NB4 (cell line): ENCODE data around the gene IRS2.

Source experiments
- DNase-seq: peaks from one replicate; pipeline ENCODE4 v3.0.0; 2010; ENCODE audit warnings: low read depth
- H3K4me3 ChIP-seq: one replicate; pipeline ENCODE4 v1.5.1; 2011; ENCODE audit warnings: mild to moderate bottlenecking, low read depth, low read length, moderate library complexity
- MYC ChIP-seq: IDR thresholded peaks from 2 replicates; pipeline ENCODE4 v1.6.1; 2011; ENCODE audit warnings: low read depth, low read length
- POLR2A ChIP-seq: IDR thresholded peaks from 2 replicates; pipeline ENCODE4 v1.6.1; 2011; ENCODE audit warnings: mild to moderate bottlenecking; ENCODE audit not compliant: insufficient read length; ENCODE audit errors: extremely low read depth
- TF ChIP-seq, protein P1 (sequence below): IDR thresholded peaks from one replicate; pipeline ENCODE4 v1.5.1; 2012; ENCODE audit warnings: low read depth, low read length
- TF ChIP-seq, protein P2 (sequence below): IDR thresholded peaks from 2 replicates; pipeline ENCODE4 v1.6.1; 2011; ENCODE audit warnings: low read depth, low read length

Gene IRS2

GRCh38 chr13:109782823-109783431 is 3.5 kb downstream of the IRS2 start:
- TF ChIP-seq MYC = no peak
- H3K4me3 ChIP-seq = peak overlapping the region; percentile 68
- peak; percentile 68 for DNase-seq

GRCh38 chr13:109782066-109782822 is 4.1 kb downstream of the IRS2 start:
- peak; percentile 40; the same call in 1 of the 2 replicates for TF ChIP-seq MYC
- TF ChIP-seq, protein P1, sequence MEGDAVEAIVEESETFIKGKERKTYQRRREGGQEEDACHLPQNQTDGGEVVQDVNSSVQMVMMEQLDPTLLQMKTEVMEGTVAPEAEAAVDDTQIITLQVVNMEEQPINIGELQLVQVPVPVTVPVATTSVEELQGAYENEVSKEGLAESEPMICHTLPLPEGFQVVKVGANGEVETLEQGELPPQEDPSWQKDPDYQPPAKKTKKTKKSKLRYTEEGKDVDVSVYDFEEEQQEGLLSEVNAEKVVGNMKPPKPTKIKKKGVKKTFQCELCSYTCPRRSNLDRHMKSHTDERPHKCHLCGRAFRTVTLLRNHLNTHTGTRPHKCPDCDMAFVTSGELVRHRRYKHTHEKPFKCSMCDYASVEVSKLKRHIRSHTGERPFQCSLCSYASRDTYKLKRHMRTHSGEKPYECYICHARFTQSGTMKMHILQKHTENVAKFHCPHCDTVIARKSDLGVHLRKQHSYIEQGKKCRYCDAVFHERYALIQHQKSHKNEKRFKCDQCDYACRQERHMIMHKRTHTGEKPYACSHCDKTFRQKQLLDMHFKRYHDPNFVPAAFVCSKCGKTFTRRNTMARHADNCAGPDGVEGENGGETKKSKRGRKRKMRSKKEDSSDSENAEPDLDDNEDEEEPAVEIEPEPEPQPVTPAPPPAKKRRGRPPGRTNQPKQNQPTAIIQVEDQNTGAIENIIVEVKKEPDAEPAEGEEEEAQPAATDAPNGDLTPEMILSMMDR = no peak
- peak; percentile 5 for TF ChIP-seq POLR2A
- H3K4me3 ChIP-seq = peak overlapping the region; percentile 68
- peak; percentile 80 for DNase-seq

- peak; percentile 69 for DNase-seq
- peak overlapping the region; percentile 68 for H3K4me3 ChIP-seq
- peak; percentile 17 for TF ChIP-seq POLR2A
- TF ChIP-seq, protein P1 = no peak
- TF ChIP-seq, protein P2, sequence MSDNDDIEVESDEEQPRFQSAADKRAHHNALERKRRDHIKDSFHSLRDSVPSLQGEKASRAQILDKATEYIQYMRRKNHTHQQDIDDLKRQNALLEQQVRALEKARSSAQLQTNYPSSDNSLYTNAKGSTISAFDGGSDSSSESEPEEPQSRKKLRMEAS = no peak
- no peak for TF ChIP-seq MYC
Observed at GRCh38 chr13:109781384-109782065, 4.9 kb downstream of the IRS2 start.

DNA sequence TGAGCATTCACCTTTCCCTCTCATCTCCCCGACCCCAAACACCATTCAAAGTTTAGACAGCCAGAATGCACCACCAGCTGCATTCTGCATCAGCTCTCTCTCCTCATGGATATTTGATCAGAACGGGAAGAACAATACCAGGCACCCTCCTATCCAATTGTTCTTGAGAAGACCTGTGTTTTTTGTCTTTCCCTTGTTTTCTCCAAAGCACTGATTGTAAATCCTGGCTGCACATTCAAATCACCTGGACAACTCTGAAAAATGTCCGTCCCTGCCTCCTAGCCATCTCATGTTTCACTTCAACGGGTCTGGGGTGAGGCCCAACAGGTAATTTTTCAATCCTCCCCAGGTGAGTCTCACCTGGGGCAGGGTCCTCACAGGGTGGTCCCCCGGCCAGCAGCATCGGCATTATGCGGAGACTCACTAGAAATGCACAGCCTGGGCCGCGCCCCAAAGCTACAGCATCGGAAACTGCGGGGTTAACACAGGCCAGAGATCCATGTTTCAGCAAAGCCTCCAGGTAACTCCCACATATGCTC is 5.5 kb downstream of the IRS2 start:
- DNase-seq = no peak
- peak overlapping the region; percentile 68 for H3K4me3 ChIP-seq

DNA sequence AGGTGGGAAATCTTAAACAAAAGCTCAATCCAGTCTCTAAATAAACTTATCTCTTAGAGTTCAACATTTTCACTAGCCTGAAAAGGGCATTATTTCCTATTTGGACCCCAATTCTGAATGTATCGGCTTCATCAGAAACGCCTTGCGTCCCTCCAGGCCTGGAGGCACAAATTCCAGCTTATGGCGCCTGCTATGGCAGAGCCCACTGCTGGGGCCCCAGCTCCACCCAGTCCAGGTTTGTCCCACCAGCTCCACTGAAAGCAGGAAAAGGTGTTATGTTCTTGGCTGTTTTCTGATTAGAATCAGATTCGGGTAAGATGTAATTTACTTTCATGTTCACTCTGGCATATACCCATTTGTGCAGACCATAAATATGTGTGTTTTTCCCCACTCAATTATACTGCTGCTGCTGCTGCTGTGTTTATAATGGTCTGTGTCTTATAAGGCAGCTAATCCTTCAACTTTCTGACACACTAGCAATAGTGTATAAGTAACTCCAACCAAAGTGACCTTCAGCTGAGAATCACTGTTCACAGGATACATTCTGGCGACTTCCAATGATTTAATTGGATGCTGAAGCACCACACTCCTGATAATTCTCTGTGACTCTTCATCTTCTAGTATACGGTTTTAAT is 6.4 kb downstream of the IRS2 start:
- peak overlapping the region; percentile 68 for H3K4me3 ChIP-seq

More for the DNA sequence above, 5.5 kb downstream of the IRS2 start:
- no peak for TF ChIP-seq MYC
- TF ChIP-seq POLR2A = no peak
- TF ChIP-seq, protein P2 = no peak
- TF ChIP-seq, protein P1 = no peak

More for the DNA sequence above, 6.4 kb downstream of the IRS2 start:
- DNase-seq = no peak
- TF ChIP-seq MYC = no peak
- TF ChIP-seq, protein P2 = no peak
- TF ChIP-seq, protein P1 = no peak
